HG02678 (cell line): ENCODE measurements around the gene TIMP1.

Source experiments
- ATAC-seq: cut with Tn5 transposase; IDR thresholded peaks from one replicate; pipeline ENCODE4 v1.9.1; 2021; ENCODE audit warnings: mild to moderate bottlenecking, moderate library complexity; ENCODE audit not compliant: unreplicated experiment

The TIMP1 gene

DNA sequence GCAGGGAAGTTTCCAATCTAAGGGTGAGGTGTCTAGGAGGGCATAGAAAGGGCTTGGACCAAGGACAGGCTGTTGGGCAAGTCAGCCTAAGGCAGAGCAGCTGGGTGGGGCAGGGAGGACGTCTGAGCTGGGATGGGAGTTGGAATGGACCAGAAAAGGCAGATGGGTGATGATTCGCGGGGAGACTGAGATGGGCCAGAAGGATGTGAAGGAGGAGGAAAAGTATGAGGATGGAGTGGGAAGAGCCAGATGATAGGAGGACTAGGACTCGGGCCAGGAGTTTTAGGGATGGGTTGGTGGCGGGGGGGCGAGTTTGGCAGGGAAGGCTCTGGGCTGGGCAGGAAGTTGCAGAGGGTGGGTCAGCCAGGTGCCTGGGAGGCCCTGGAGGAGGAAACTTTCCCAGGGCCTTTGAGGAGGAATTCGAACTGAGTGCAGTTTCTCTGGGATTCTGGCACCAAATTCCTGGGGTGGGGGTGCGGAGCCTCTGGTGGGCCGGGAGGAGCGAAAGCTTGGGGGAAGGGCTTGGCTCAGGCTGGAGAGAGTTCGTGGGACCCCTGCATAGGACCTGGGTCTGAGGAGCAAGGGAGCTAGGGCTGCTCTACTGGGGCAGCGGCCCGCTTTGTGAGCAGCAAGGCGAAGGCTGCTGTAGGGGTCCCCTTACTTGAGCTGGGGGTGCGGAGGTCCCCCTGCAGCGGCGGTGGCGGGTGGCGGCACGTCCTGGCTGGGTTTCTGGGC, 8.7 kb upstream of the TIMP1 start:
- no peak for ATAC-seq

DNA sequence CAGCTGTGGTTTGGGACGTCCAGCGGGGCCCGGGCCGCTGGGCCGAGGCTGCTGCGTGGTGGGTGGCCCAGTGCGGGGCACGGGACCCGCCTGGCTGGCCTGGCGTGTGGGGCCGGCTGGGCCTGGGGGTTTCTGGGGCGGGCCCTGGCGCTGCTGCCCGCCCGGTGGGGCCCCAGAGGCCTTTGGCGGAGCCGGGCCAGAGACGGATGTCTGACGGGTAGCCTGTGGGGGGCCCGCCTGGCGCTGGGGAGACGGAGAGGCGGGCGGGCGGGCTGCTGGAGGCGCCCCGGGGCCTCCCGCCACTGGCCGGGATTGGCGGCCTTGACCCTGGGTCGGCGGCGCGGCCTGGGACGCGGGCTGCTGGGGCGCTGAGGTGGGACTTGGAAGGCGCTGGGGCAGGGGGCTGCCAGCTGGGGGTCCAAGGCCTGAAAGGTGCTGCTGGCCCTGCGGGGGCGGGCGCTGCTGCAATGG, 8.1 kb upstream of the TIMP1 start:
- no peak for ATAC-seq

- ATAC-seq = no peak
Measured at GRCh38 chrX:47574547-47575301, 7.5 kb upstream of the TIMP1 start.

DNA sequence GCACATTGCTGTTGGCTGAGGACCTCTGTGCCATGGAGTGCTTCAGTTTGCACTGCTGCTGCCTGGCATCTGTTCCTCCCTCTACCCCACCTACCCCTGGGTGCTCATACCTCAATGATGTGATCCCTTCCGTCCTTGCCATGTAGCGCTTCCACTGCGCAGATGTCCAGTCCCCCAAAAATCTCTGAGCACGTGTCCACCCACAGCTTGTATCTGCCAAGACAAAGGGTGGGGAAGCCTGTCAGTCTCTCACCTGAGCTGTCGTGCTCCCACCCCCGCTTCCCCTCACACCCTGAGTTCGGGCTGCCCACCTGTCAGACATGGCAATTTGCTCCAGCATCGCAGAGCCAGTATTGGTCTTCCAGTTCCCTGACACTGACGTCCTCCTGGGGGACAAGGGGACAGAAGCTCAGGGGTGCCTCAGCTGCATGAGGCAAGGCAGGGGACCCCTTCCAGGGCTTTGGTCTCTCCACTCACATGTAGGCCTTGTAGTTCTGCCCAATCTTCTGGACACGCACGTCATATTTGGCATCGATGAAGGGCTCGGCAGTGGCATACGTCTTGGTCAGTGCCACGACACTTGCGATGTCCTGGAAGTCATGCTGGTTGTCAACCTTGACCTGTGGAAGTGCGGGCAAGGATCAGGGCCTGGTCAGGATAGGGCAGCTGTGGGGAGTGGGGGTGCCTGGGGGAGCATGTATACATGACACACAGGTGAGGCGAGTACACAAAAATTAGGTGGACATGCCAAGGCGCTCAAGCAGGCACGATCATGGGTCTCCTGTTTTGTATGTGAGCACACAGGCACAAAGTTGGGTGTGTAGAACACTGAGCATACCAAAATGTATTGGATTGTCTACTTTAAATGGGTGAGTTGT, 6.0 kb upstream of the TIMP1 start:
- ATAC-seq = no peak

DNA sequence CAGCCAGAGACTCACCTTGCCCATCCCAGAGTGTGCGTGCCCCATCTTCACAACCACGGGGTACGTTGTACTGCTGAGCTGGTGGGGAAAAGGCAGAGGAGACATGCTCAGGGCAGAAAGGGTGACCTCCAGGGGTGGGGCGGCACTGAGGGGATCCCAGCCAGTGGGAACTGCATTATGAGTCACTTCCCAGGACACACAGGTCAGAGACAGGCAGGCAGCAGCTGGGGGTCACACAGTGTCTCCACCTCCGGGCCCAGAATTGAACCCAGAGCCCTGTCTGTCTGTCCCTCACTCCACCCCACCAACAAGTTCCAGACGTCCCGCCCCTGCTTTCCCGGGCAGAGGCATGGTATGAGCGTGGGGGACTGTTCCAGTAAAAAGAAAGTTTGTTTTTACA, 4.8 kb upstream of the TIMP1 start:
- ATAC-seq = no peak

- no peak for ATAC-seq
Measured at GRCh38 chrX:47577901-47578300, 4.3 kb upstream of the TIMP1 start.

GRCh38 chrX:47578692-47579091, 3.5 kb upstream of the TIMP1 start:
- no peak for ATAC-seq

DNA sequence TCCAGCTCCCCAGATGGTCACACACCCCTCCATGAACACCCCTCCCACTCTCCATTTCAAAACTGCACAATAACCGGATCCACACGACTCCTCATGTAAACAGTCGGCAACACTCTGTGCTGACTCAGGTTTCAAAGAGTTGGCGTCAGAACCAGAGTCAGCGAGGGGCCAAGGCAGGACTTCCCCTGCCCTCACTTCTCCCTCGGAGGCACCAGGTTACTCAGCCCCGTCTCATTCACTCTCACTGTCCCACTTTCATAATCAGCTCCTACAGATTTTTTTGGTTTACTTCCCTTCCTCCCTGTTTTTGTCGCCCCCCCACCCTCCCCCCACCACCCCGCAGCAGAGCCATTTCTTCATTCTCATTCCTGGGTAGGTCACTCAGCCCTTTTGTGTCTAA, 2.7 kb upstream of the TIMP1 start:
- ATAC-seq = no peak

GRCh38 chrX:47583240-47583861, 1.1 kb downstream of the TIMP1 start:
- no peak for ATAC-seq

DNA sequence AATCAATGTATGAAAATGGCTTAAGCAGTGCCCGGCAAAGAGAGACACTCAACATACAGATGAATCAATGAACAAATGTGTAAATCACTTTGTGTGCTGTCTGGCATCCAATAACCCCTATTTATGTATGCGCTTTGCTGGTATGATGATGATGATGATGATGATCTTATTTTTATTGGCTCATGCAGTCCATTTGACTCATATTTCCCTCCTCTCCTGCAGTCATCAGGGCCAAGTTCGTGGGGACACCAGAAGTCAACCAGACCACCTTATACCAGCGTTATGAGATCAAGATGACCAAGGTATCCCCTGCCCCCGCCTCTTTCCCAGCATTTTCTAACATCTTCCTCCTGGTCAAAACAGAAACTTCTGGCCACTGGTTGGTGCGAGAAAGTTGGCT, 2.5 kb downstream of the TIMP1 start:
- no peak for ATAC-seq

- ATAC-seq = no peak
Measured at GRCh38 chrX:47585273-47585672, 3.0 kb downstream of the TIMP1 start.

DNA sequence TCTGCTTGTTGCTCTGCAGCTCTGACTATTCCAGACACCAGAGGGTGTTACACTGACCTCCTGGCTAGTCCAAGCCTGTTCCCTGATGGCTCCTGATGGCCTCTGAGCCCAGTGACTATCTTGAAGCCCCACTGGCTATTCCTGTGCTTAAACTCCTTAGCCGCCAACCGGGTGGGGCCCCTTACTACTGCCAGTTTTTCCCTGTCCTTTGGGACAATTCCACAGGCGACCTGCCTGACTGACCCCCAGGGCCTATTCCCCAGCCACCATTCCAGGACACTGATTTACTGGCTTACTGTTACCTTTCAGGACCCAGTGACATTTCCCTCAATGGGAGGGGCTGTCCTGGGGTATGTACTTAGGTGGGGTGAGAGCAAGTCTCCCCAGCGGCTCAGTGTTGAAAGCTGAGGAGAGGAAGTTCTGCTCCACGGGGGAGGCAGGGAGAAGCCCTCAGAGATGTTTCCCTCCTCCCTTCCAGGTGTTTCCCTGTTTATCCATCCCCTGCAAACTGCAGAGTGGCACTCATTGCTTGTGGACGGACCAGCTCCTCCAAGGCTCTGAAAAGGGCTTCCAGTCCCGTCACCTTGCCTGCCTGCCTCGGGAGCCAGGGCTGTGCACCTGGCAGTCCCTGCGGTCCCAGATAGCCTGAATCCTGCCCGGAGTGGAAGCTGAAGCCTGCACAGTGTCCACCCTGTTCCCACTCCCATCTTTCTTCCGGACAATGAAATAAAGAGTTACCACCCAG, 4.0 kb downstream of the TIMP1 start:
- ATAC-seq = no peak

GRCh38 chrX:47587091-47587891, 5.1 kb downstream of the TIMP1 start:
- no peak for ATAC-seq

DNA sequence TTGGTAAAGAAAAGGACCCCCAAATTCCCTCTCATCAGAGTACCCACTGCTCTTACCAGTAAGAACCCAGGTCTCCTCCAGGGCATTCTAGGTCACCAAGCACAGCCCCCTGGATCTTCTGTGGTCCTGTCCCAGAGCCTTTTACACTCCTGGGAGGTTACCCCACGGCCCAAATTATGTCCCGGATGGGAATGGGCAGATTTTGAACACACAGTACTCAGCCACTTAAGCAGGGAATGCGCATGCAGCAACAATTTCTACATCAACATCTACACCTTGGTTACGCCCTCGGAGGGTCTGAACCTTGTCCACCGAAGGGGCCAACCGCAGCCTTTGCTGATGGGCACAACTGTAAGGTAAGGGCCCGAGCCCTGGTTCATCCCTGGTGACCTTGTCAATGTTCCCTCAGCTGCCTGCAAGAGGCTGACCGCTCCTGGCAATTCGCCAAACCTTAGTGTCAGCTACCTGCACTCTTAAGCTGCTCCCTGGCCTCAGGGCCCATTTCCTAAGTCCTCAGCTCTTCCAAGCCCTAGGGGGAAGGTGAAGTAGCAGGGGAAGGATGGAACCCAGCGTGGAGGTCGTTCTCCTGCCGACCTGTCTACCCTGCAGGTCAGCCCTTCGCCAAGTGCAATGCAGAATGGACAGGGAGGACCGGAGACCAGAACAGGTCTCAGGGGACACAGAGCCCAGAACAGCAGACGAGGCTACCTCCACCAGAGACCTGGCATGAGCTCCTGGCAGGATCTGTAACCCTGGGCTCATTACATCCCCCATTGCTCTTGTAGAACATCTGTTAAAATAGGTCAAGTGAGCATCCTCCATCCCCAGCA, 5.9 kb downstream of the TIMP1 start:
- no peak for ATAC-seq

GRCh38 chrX:47590984-47591383, 8.7 kb downstream of the TIMP1 start:
- no peak for ATAC-seq

GRCh38 chrX:47593522-47593921, 11.3 kb downstream of the TIMP1 start:
- ATAC-seq = no peak

DNA sequence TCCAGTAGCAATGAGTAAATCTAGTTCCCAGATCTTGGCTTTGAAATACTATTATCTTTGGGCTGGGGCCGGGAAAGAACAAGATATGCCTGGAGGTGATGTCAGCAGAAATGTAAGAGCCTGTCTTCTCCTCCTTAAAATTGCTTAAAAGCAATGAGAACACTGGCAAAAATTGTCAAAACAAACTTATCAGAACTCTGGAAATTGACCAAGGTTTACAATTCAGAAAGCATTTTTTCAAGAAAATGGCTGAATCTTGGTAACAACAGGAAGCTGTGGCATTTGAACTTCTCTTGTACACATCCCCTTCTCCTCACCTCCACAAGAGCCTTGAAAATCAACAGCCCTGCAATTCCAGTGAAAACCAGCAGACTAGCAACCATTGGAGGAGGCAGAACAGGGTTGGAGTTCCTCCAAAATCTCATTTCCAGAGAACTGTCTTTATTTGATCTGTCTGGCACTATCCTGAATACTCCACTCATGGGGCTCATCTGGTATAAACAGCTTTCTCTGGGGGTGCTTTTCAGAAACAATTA, 13.5 kb downstream of the TIMP1 start:
- no peak for ATAC-seq

GRCh38 chrX:47596256-47596655, 14.0 kb downstream of the TIMP1 start:
- no peak for ATAC-seq
